GM13976 (cell line): ENCODE data around the gene NLRP13.

Experiments used
- DNase-seq: peaks from one replicate; pipeline ENCODE4 v3.0.0; 2012; ENCODE audit warnings: low spot score
- CTCF ChIP-seq: IDR thresholded peaks from 2 replicates; pipeline ENCODE4 v1.5.1; 2012; ENCODE audit warnings: borderline replicate concordance, mild to moderate bottlenecking; ENCODE audit not compliant: insufficient read depth; ENCODE audit errors: extremely low read depth, missing control alignments, control extremely low read depth
- in situ Hi-C: fragments of 300-500 bp; cut with MboI; formaldehyde crosslinking; loops from one replicate; pipeline ENCODE4 v1.12.0; 2022; ENCODE audit warnings: low sequenced_read_pairs, mixed read lengths, inconsistent platforms; ENCODE audit not compliant: unreplicated experiment

NLRP13 gene

GRCh38 chr19:55870736-55871135, 61.4 kb downstream of the NLRP13 start:
- no peak for DNase-seq
- no peak for TF ChIP-seq CTCF
- in situ Hi-C loops = no loop called here

GRCh38 chr19:55867101-55867500, 65.0 kb downstream of the NLRP13 start:
- no peak for TF ChIP-seq CTCF
- in situ Hi-C loops = no loop called here
- no peak for DNase-seq

GRCh38 chr19:55866521-55866920, 65.6 kb downstream of the NLRP13 start:
- no peak for TF ChIP-seq CTCF
- DNase-seq = no peak
- in situ Hi-C loops = no loop called here

- DNase-seq = no peak
- TF ChIP-seq CTCF = no peak
- in situ Hi-C loops = no loop called here
Measured at GRCh38 chr19:55858969-55859368, 73.2 kb downstream of the NLRP13 start.

- DNase-seq = no peak
- in situ Hi-C loops = no loop called here
- no peak for TF ChIP-seq CTCF
Measured at GRCh38 chr19:55858401-55858800, 73.7 kb downstream of the NLRP13 start.

- DNase-seq = no peak
- TF ChIP-seq CTCF = no peak
- in situ Hi-C loops = no loop called here
Measured at GRCh38 chr19:55857974-55858373, 74.2 kb downstream of the NLRP13 start.

- no peak for TF ChIP-seq CTCF
- in situ Hi-C loops = no loop called here
- DNase-seq = no peak
Measured at GRCh38 chr19:55857149-55857548, 75.0 kb downstream of the NLRP13 start.
